Ovary (tissue), 9 donors: ENCODE measurements around the gene CMTM4. TPM values are rescaled to one million over a fixed set of nuclear protein-coding genes. Genes with fewer than 3 reads are reported as not detected.

ENCODE experiments used
- DNase-seq, 5 donors: peaks; one replicate each; pipeline ENCODE4 v3.0.0-alpha.2; 2019 to 2020
- H3K27ac ChIP-seq, 2 donors: fragments of 200-600 bp; one replicate each; pipeline versions ENCODE4 v1.5.1 to v1.8.0; 2019 to 2022
- H3K27me3 ChIP-seq: fragments of 200-600 bp; one replicate; pipeline ENCODE4 v1.8.0; 2022
- H3K36me3 ChIP-seq: fragments of 200-600 bp; sonication (generic); one replicate; pipeline ENCODE4 v1.5.1; 2019
- H3K4me1 ChIP-seq: one replicate; pipeline ENCODE4 v1.8.1; 2013; ENCODE audit warnings: mild to moderate bottlenecking, moderate library complexity; ENCODE audit not compliant: insufficient read depth
- H3K4me3 ChIP-seq: fragments of 200-600 bp; sonication (generic); one replicate; pipeline ENCODE4 v1.5.1; 2017
- H3K9me3 ChIP-seq, 2 donors: fragments of 200-600 bp in 1 of 2; sonication (generic) in 1 of 2; one replicate each; pipeline versions ENCODE4 v1.5.1 to v1.8.1; 2013 to 2019; ENCODE audit warnings: mild to moderate bottlenecking in 1 of 2, moderate library complexity in 1 of 2
- CTCF ChIP-seq, 3 donors: fragments of 450-650 bp in 2 of 3; fragments of 200-600 bp in 1 of 3; IDR thresholded peaks; one replicate each; pipeline versions ENCODE4 v1.5.1 to v1.8.0; 2016 to 2022; ENCODE audit warnings: antibody characterized with exemption in 3 of 3, mild to moderate bottlenecking in 1 of 3
- EP300 ChIP-seq: sonication (generic); formaldehyde crosslinking; IDR thresholded peaks from one replicate; pipeline ENCODE4 v1.6.1; 2017; ENCODE audit warnings: antibody characterized with exemption
- POLR2A ChIP-seq: fragments of 450-650 bp; IDR thresholded peaks from one replicate; pipeline ENCODE4 v1.6.1; 2017; ENCODE audit warnings: antibody characterized with exemption, mild to moderate bottlenecking, moderate library complexity
- WGBS, 3 donors: extraction: QIAGEN DNeasy Blood & Tissue Kit in 1 of 3; methylation state at CpG; one replicate each; pipeline versions ENCODE4 v1.1.5 to v1.1.7; 2013 to 2017; 5-methylcytosine and 5-hydroxymethylcytosine counted together
- intact Hi-C, 4 donors: fragments of 100-400 bp; cut with DNase I; formaldehyde crosslinking; loops; one replicate each; pipeline versions ENCODE4 v1.11.0 to v1.15.1; 2022 to 2023
- polyA plus RNA-seq, 2 donors: library from polyadenylated mRNA; stranded (reverse); fragments of 200-250 nt in 1 of 2; fragments of 350-450 nt in 1 of 2; fragmentation: Illumina TruSeq in 1 of 2; extraction: RNeasy Lipid Tissue Mini Kit (QIAGEN cat#74804) in 1 of 2; gene quantifications; one replicate each; pipeline ENCODE4 v1.2.3, GENCODE V29; 2013 to 2014
- total RNA-seq, 7 donors: library from RNA; depleted of rRNA in 2 of 7; stranded (reverse); fragments of >200 nt in 2 of 7; fragmentation: NEBNext Ultra II Directional in 3 of 7; extraction: Animal tissue kit (Norgen Biotek cat#: 25700) in 3 of 7; gene quantifications; one replicate each; pipeline versions ENCODE4 v1.1.0 to v1.2.4, GENCODE V29; 2016 to 2023
- donor health status: DM: no; HTN: no; CAD: no; lungs with moderate emphysema.
- donor health status: DM: no; HTN: no; CAD: no.
- donor health status: Bipolar disorder and iron deficiency.
- donor health status: DM: yes; HTN: yes; CAD: no.
- donor health status: DM: no; HTN: no; CAD: no.
- donor health status: DM: yes; HTN: yes; CAD: no.

The CMTM4 gene
- total and polyA plus RNA-seq, 9 donors, result 5.4 to 47.1 (median 13.1) TPM

GRCh38 chr16:66650707-66651473 lies 45.7 kb downstream of the CMTM4 start:
- no peak overlapping the region for H3K4me3 ChIP-seq
- H3K27me3 ChIP-seq, result no peaks in the 10 kb centered on the region
- H3K36me3 ChIP-seq, result no peaks in the 10 kb centered on the region
- peak; percentile 75 to 82 (median 79) for DNase-seq
- TF ChIP-seq CTCF (IDR thresholded peaks at IDR 0.05) (peak; percentile 81 to 93 (median 84)), POLR2A (no peak)
- H3K27ac ChIP-seq, result no peak overlapping the region
- H3K4me1 ChIP-seq, result peaks cover 2% of the 10 kb centered on the region
- intact Hi-C loops, result no loop called here
- no peaks in the 10 kb centered on the region for H3K9me3 ChIP-seq
- WGBS, 3 donors, result 14 to 19% (median 14%) methylated on average over 18 of the region's 18 CpGs

DNA sequence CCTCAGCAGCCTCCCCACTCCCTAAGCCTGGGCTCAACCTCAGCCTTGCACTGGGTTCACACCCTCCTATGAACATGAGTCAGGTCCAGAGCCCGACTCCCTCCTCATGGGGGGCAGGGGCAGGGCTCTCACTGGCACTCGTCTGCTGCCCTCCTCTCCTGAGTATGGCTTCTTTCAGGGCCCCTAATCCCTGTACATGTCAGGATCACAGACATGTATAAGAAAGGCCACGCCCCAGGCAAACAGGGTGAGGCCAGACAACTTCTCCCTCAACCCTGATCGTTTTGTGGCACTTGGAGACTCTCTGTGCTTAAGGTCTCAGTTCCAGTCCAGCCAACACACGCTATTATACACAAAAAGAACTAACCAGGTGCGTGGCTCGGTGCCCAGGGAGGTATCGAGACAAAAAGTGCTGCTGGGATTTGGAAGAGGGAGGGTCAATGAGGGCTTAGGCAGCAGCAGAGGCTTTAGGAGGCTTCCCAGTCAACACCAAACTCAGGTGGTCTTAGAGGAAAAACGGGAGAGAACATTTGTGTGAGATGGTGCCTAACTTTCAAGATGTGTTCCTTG lies 46.8 kb downstream of the CMTM4 start:
- DNase-seq, result no peak
- 91 to 92% (median 91%) methylated on average over 9 of the region's 9 CpGs for whole genome bisulfite sequencing, 3 donors
- Histone ChIP-seq H3K4me3 (no peak overlapping the region), H3K4me1 (peaks cover 2% of the 10 kb centered on the region), H3K9me3 (no peaks in the 10 kb centered on the region), H3K27ac (no peak overlapping the region), H3K27me3 (no peaks in the 10 kb centered on the region), H3K36me3 (no peaks in the 10 kb centered on the region)
- TF ChIP-seq CTCF (IDR thresholded peaks at IDR 0.05) (no peak), POLR2A (no peak), EP300 (no peak)
- intact Hi-C loops, result no loop called here

DNA sequence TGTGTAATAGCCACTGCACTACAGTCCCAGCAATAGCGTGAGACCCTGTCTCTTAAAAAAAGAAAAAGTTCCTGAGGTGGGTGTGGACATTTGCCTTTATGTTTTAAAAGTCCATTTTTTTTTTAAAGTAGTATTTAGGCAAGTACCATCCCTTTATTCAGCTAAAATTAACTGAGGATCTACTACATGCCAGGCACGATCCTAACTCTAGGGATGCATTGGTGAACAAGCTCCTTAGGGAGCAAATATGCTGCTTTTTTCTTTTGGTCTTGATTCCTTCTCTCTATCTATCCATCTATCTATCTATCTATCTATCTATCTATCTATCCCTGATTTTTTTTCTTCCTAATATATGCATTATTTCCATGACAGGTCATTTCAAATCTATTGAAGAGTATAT lies 47.4 kb downstream of the CMTM4 start:
- no peak for DNase-seq
- no peak overlapping the region for H3K4me3 ChIP-seq
- no peak overlapping the region for H3K27ac ChIP-seq
- H3K9me3 ChIP-seq, result no peaks in the 10 kb centered on the region
- TF ChIP-seq POLR2A, result no peak
- TF ChIP-seq CTCF (IDR thresholded peaks at IDR 0.05), result no peak
- TF ChIP-seq EP300, result no peak
- no peaks in the 10 kb centered on the region for H3K36me3 ChIP-seq
- 87 to 91% (median 91%) methylated on average over 2 of the region's 2 CpGs for WGBS, 3 donors
- peaks cover 2% of the 10 kb centered on the region for H3K4me1 ChIP-seq
- intact Hi-C loops, result no loop called here
- no peaks in the 10 kb centered on the region for H3K27me3 ChIP-seq

GRCh38 chr16:66647866-66648265 lies 48.7 kb downstream of the CMTM4 start:
- Histone ChIP-seq H3K27me3 (no peaks in the 10 kb centered on the region), H3K9me3 (no peaks in the 10 kb centered on the region), H3K36me3 (no peaks in the 10 kb centered on the region), H3K27ac (no peak overlapping the region), H3K4me3 (no peak overlapping the region), H3K4me1 (peaks cover 2% of the 10 kb centered on the region)
- DNase-seq, result no peak
- intact Hi-C loops, result no loop called here
- TF ChIP-seq POLR2A (no peak), CTCF (IDR thresholded peaks at IDR 0.05) (no peak), EP300 (no peak)
- WGBS, 3 donors, result 91 to 96% (median 95%) methylated on average over 1 of the region's 1 CpG
